Measurements from ENCODE around the gene LANCL2.

DNA sequence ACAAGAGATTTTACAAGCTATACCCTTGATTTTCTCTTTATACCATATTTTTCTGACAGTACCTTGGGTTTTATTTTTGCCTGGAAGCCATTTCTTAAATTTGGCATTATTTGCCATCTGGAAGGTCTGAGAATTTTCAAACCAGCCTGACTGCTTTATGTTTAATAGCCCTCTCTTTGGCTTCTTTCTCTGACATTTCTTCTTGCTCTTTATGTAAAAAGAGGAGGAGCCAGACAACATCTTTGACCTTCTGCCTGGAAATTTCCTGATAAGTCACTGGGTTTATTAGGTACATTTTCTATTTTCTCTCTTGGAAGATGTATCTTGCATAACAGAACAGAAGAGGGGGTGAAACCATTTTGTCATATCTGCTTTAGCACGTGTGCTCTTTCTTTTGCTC is 79.6 kb downstream of the LANCL2 start:
- TF ChIP-seq, protein P1, sequence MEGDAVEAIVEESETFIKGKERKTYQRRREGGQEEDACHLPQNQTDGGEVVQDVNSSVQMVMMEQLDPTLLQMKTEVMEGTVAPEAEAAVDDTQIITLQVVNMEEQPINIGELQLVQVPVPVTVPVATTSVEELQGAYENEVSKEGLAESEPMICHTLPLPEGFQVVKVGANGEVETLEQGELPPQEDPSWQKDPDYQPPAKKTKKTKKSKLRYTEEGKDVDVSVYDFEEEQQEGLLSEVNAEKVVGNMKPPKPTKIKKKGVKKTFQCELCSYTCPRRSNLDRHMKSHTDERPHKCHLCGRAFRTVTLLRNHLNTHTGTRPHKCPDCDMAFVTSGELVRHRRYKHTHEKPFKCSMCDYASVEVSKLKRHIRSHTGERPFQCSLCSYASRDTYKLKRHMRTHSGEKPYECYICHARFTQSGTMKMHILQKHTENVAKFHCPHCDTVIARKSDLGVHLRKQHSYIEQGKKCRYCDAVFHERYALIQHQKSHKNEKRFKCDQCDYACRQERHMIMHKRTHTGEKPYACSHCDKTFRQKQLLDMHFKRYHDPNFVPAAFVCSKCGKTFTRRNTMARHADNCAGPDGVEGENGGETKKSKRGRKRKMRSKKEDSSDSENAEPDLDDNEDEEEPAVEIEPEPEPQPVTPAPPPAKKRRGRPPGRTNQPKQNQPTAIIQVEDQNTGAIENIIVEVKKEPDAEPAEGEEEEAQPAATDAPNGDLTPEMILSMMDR (IDR thresholded peaks at IDR 0.05; ENCODE audit: low read depth, low read length): no peak
- TF ChIP-seq EZH2phosphoT487 (IDR thresholded peaks at IDR 0.05; ENCODE audit: low read depth): no peak

Data from OCI-LY3 (cell line).